GM18507 (cell line): ENCODE measurements around the gene FATE1.

Experiments
- DNase-seq: peaks from one replicate; pipeline ENCODE4 v3.0.0; 2011; ENCODE audit warnings: low read depth; ENCODE audit not compliant: insufficient read length; ENCODE audit errors: extremely low spot score
- FAIRE-seq: peaks from 2 replicates; lab custom pipeline; 2011; peaks lifted over from hg19 to GRCh38; lab: Jason Lieb, UNC

FATE1 gene

DNA sequence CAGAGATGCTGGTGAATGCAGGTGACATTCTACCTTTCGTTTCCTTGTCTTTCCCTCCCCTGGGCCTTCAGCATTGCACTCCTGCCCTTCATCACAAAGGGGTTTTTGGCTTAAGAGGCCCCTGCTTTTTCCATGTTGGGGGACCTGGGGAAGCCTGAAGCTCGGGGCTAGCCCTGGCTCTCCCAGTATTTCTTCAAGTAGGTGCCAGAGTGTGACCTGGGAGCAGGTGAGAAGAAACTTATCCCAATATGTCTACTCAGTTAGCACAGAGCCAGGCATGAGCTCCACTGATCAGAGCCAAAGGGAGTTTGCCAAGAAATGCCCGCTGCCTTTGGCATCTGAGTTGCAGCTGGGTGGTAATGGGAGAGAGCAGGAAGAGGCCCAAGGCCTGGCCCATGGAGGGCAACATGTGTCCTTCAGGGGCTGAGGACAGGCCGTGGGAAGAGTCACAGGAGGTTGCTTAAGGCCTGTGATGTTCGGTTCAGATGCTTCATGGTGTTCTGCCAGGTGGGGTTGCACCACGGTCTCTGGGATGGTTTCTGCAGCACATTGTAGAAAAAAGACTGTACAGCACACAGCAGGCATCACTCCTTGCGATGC is 13.0 kb upstream of the FATE1 start:
- no peak for FAIRE-seq
- DNase-seq, result no peak

DNA sequence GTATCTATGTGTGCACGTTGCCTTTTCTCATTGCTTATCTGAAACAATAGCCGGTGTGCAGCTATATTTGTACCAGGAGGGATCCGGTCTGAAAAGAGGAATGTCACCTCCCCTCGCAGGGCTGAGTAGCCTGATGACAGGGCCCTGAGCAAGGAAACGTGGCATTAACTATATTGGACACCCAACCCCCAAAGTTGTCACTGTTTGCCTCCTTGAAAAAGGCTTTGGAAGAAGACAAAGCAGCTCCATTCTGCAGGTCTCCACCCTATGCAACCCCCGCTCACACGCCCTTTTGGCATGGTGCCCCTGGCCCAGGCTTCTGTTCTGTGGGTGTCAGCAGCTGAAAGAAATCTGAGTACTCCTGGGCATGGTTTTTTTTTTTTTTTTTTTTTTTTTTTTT is 12.3 kb upstream of the FATE1 start:
- DNase-seq (no peak), FAIRE-seq (no peak)

- DNase-seq, result no peak
- FAIRE-seq, result no peak
Measured at GRCh38 chrX:151704041-151704663, 11.7 kb upstream of the FATE1 start.

DNA sequence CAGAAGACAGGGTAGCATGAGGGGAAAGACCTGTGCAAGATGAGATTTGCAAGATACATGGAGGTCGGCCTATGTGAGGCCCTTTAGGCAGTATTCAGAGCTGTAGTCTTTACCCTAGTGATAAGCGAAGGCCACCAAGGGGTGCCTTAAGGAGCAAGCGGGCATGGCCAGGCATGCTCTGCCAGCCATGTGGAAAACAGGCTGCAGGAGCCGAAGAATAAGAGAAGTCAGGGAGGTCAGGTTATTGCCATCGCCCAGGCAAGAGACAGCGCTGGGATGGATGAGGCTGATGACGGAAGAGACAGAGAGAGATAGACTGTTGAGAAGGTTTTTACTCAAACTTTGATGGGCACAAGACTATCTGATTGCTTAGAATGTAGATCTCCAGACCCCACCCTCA is 7.0 kb upstream of the FATE1 start:
- DNase-seq, result no peak
- FAIRE-seq, result no peak

DNA sequence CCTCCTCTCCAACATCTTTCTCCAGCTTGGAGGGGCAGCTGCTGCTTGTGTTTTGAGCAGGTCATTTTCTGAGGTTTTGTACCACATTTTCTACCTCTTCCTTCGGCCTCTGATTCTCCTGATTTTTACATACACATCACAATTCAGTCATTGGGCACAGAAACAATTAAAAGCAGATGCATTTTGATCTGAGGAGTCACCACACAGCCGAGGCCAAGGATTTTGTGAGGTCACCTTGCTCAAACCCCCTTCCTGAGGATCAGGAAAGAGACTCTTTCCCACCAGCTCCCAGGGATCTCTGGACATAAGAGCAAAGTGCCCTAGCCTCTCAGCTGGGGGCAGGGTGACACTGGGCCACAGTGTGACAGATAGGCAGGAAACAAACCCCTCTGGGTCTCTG is 5.4 kb upstream of the FATE1 start:
- FAIRE-seq (no peak), DNase-seq (no peak)

GRCh38 chrX:151711154-151711553 is 4.7 kb upstream of the FATE1 start:
- FAIRE-seq (no peak), DNase-seq (no peak)

GRCh38 chrX:151711787-151712186 is 4.0 kb upstream of the FATE1 start:
- DNase-seq (no peak), FAIRE-seq (no peak)

DNA sequence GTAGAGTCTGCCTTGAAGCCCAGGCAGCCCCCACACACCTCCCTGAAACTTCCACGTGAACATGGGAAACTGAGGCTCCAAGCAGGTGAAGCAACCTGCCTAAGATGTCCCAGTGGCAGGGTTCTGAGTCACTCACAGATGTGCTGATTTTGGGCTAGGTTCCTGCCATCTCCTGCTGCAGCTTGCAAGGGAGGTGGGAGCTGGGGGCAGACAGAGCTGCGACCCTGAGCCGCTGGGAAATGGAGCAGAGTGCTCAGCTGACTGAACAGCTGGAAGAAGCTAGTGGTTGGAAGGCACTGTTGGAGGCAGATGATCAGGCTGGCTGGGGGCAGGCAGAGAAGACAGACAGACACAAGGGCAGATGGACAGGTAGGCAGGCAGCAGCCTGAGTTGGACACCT is 3.6 kb upstream of the FATE1 start:
- no peak for FAIRE-seq
- no peak for DNase-seq

DNA sequence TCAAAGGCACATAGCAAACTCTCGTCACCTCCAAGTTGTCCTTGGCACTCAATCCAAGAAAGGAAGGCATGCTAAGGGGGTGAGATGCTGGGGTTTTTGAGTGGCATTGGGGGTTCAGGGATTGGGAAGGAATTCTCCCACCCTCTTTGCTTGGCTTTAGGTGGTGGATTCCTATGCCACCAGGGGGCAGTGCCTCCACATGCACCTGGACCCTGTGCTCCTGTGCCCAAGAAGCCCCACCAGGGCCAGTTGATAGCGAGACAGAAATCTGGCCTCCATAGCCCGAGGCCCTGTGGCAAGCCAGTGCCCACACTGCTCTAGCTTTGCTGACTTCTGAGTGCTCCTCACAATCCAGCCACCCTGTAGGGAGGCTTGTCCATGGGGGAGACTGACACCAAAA is 2.0 kb upstream of the FATE1 start:
- FAIRE-seq (no peak), DNase-seq (no peak)

DNA sequence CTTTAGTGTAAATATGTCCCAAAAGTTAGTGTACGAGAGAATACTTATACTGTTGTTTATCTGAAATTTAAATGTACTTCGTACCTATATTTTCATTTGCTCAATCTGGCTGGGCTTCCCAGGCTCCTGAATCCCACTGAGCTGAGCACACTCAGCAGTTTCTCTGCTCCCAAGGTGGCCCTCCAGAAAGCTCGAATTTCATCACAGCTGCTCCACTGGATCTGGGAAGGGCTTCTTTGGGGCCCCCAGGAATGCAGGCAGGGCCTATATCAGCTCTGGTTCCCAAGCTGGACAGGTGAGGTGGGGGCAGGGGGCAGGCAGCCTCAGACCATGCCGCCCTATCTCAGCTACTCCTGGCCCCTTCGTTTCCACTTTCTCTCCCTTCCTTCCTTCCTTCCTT is 1.5 kb upstream of the FATE1 start:
- no peak for FAIRE-seq
- DNase-seq, result no peak

DNA sequence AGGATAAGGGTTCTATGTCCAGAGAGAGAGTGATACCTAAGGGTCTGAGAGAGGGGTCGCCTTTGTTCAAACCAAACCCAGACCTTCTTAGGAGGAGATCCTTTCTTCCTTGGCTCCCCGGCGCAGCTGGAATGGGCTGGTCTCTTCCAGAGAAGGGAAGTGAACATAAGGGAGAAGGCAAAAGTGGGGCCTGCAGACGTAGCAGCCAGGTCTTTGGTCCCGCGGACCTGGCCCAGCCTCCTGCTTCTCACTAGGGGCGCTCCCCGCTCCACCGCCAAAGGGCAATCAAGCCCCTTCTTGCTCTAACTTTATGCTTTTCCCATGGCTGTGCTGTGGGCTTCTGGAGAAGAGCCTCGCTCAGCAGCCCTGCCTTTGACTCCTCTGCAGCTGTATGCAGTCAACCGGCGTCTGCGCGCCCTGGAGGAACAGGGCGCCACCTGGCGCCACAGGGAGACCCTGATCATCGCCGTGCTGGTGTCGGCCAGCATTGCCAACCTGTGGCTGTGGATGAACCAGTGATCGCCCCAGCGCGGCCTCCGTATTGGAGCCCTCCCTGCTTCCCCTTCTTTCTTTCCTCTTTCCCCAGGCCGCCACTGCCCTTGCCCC is 6.5 kb downstream of the FATE1 start:
- DNase-seq (no peak), FAIRE-seq (no peak)

- no peak for FAIRE-seq
Measured at GRCh38 chrX:151723156-151723760, 7.4 kb downstream of the FATE1 start.

DNA sequence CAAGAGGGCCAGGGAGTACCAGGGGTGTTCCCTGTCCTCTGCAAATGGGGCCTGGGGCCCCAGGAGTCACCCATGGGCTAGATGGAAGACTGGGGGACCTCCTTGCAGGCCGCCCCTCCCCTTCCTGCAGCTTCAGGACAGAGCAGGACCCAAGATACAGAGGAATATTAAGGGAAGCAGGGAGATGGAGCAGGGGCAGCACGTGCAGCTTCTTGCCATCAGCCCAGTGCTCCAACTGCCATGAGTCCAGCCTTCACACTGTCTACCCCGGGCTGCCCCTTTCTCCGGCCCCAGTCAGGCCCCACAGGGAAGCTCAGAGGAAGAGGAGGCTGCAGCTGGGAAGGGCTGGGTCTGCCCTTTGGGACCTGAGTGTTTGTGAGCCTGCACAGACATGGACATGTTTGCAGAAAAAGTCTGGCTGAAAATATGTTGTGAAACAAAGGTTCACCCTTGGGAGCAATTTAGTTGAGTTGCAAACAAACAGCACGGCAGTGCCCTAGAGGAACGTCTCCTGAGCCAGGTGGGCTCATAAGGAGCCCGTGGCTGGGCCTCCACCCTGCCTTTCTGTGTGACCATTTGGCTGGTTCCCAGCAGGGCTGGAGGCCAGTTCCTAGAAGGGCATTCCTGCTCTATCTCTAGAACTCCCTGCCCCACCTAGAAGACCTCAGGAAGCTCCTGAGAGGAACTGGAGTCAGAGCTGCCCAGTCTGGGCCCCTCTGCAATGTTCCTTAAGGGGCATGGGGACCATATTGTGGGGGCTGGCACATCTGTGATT is 8.9 kb downstream of the FATE1 start:
- DNase-seq, result no peak

More at GRCh38 chrX:151723156-151723760, 7.4 kb downstream of the FATE1 start:
- DNase-seq, result no peak

DNA sequence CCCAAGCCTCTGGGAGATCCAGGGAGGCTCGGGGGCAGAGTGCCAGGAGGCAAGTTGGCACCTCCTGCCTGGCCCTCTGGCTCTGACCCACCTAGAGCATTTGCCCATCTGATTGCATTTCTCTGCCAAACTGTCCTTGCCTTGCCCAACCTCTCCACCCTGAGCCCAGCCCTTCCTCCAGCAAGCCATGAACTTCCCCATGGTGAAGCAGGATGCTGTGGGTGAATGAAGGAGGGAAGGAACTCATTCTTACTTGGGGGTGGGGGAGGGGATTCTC is 9.4 kb downstream of the FATE1 start:
- DNase-seq (no peak), FAIRE-seq (no peak)

More for the DNA sequence above, 8.9 kb downstream of the FATE1 start:
- no peak for FAIRE-seq

DNA sequence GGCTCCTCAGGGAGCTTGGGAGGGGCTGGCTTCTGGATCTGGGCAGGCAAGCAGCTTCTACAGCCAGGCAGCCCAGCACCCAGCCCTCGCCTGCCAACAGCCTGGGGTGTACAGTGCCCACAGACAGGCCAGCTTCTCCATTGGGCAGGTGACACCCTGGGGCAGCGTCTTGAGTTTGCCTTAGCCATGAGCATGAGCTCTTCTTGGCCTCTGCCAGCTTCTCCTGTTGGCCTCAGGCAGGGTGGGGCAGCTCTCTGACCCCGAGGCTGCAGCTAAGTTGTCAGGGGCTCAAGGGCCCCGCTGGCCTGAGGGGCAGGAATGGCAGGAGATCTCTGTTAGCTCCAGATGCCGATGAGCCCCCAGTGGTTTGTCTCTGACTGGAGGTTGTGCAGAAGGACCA is 10.9 kb downstream of the FATE1 start:
- DNase-seq (no peak), FAIRE-seq (no peak)

DNA sequence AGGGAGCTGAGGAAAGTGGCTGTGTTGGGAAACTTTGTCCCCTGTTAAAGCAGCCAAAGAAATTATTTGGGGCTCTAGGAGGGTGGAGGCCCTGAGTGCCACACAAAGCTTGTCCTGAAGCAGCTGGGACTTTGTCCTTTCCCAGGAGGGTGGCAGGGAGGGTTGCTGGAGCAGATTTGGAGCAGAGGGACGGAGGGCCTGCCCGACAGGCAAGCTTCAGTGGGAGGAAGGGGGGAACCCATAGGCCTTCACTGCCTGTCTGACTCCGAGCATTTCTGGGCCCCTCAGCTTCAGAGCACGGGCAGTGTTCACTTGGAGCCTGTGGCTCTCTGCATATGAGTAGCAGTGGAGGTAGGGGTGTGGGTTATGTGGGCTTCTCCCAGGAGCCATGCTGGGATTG is 11.5 kb downstream of the FATE1 start:
- DNase-seq, result no peak

DNA sequence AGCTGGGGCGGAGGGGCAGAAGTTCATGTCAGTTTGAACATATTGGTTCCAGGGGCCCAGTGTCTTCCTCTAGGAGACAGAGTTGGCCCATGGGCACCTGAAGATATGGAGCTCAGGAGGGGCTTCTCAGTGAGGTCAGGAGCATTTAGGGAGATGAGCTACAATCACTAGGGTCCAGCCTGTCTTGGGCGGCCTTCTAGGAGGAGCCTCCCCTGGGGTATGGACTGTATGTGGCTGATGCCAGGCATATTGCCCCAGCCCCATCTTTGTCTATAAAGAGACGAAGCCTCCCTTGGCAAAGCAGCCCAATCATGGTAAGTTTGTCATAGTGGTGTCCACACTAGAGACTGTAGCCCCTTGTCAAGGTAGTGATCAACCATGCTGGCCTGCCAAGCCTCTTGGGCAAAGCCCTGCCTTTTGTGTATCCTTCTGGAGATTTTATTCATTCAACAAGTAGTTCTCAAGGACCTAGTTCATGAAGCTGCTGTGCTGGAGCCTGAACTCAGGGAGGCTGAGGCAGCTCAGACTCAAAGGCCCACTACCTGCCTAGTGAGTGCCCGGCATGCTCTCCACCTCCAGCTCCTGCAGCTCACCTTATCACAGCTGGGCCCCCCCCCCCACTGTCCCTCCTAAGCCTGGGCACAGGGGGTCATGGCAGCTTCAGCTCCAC is 13.4 kb downstream of the FATE1 start:
- no peak for FAIRE-seq
- DNase-seq, result no peak

More for the DNA sequence above, 11.5 kb downstream of the FATE1 start:
- no peak for FAIRE-seq

GRCh38 chrX:151734446-151734845 is 18.6 kb downstream of the FATE1 start, which contains the start of gene CNGA2:
Gene CNGA2 (plus strand): TSS chrX:151734746. CDS start chrX:151738484, 3,738 bp downstream.
- no peak for FAIRE-seq

DNA sequence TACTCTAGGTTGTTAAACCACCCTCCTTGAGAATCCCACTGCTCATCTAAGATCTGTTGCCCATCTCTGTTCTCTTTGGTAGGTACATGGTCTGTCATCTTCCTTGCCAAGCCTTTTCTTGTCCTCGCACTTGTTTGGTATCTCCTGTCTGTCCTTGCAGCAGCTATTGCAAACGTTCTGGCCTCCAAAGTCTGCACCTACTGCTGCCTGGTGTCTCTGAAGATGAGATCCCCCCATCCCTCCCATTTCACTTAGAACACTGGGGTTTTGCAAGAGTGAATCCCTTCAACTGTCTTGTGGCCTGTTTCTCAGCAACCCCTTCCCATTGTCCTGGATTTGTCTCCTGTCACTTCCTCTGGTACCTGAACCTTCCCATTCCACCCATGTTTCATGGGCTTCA is 19.4 kb downstream of the FATE1 start:
- DNase-seq (no peak), FAIRE-seq (no peak)

More at GRCh38 chrX:151734446-151734845, 18.6 kb downstream of the FATE1 start, which contains the start of gene CNGA2:
- DNase-seq, result no peak

DNA sequence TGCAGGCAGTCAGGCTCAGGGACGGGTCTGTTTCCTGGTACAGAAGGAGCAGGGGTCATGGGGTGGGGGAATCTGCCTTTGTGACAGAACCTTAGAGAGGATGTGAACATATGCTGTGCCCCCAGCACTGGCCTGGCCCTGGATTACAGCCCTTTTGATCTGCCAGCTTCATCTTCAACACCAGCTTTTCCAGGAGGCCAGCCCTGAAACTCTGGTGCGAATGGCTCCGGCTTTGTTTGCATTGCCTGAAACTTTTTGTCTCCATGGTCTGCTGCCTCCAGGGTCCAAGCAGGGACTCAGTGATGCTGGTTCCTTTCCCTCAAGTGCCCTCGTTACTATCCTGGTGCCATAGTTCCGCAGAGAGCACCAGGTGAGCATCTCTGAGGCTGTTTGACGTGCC is 20.9 kb downstream of the FATE1 start:
- DNase-seq (no peak), FAIRE-seq (no peak)
